Measurements from ENCODE around the gene NT5C1A.

Gene NT5C1A

GRCh38 chr1:39689214-39689613 lies 17.3 kb upstream of the NT5C1A start:
- DNase-seq: no peak

DNA sequence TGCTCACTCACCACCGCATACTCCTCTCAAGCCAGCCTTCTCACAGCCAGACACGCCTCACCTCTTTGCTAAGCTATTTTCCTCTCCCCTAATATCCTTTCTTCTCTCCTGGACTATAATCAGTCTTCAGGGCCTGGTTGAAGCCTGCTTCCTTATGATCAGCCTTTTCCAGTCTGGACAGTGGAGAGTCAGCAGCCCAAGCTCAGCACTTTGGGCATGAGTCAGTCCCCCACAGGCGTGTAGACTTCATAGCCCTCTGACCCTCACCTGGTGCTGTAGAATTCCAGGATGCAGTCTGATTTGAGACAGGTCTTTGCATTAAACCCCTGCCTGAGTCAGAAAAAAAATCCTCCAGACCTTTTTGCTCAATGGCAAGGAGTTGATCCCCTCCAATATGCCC lies 16.8 kb upstream of the NT5C1A start:
- DNase-seq: no peak

DNA sequence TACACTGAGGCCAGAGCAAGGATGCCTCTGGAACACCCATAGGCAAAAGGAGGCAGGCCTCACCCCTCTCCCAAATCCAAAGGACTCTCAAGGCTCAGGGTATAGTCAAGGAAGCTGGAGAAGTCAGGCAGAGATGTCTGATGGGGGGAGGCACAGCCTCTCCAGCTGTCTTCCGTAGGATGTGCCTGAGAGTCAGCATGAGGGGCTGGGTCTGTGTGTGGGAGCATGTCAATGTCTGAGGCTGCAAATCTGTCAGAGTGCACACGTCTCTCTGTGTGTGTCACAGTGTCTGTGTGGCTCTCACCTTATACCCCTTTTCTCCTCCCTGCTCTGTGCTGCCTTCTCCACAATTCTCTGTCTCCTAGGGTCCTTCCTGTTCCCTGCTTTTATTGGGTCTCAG lies 15.3 kb upstream of the NT5C1A start:
- no peak for DNase-seq

DNA sequence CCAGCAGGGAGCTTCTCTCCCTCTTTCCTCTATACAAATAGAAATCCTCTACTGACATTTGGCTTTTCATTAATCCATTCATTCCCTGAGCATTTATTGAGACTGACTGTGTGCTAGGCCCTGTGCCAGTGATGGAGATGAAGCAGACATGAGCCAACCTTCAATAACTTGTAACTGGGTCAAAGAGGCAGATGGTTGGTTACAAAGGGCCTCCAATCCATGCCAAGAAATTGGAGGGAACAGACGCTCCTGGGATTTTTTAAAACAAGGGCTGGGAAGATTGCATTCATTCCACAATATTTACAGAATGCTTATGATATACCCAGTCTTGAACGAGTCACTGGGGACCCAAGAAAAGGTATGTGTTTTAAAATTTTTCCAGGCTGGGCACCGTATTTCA lies 13.2 kb upstream of the NT5C1A start:
- DNase-seq: no peak

GRCh38 chr1:39684313-39684664 lies 12.4 kb upstream of the NT5C1A start:
- DNase-seq: no peak

- DNase-seq: no peak
These were observed 11.8 kb upstream of the NT5C1A start for GRCh38 chr1:39683591-39684312.

DNA sequence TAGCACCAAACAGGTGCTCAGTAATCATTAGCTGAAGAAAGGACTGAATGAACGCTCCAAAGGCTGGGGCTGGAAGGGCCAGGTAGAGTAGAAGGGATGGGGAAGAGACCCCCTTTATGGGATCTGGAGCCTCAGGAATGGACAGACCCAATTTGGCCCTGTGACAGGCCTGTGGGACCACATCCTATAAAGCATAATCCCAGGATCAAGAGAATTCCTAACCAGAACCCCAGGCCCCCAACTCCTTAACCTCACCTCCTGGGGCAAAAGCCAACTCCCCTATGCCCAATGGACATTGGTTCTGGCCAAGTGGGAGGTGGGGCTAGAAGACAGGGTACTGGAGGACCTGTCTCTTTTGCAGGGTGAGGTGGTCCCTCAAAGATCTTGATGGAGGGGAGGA lies 10.1 kb upstream of the NT5C1A start:
- no peak for DNase-seq

- no peak for DNase-seq
These were observed 9.4 kb upstream of the NT5C1A start for GRCh38 chr1:39681294-39681693.

GRCh38 chr1:39680751-39681150 lies 8.8 kb upstream of the NT5C1A start:
- no peak for DNase-seq

- no peak for DNase-seq
These were observed 7.9 kb upstream of the NT5C1A start for GRCh38 chr1:39679821-39680220.

GRCh38 chr1:39678889-39679288 lies 7.0 kb upstream of the NT5C1A start:
- no peak for DNase-seq

DNA sequence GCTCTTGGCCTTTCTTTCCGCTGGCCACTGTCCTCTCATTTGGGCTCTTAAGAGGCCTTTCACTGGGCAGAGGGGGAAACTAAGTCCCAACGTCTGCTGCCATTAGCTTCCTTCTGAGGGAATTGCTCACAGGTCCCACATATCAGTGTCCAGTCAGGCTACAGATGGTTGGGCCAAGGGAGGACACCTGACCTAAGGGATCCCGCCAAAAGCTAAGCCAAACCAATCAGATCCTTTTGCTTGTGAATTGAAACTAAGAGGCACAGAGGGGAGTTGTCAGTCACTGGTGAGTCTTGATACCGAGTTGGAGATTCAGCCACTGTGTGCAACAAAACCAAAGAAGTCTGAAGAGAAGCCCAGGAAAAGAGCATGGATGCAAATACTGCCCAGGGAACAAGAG lies 5.7 kb upstream of the NT5C1A start:
- no peak for DNase-seq

DNA sequence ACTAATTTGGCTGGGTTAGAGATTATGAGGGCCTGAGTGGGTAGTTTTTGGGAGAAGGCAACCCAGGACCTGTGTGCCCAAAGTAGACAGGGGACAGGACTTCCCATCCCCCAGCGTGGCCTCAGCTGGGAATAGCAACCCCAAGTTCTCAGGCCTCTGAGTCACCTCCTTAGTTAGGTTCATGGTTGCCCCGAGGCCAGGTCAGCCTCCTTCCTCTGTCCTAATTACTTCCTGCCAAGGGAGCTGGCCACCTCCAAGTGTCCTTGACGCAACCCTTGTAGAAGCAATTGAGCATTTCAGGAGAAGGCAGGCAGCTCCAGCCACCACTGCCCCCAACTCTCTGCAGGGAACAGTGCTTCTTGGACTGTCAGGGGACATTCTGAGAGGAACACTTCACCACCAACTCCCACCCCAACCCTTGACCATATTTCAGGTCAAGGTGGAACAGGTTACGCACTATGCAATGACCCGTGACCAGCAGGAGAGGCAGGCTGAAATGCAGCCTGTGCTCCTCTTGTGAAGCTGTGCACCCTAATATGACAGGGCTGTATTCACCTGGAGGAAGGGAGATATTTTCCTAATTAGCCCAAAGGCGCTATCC lies 5.1 kb upstream of the NT5C1A start:
- no peak for DNase-seq

GRCh38 chr1:39675220-39675619 lies 3.3 kb upstream of the NT5C1A start:
- DNase-seq: no peak

GRCh38 chr1:39673215-39673614 lies 1.3 kb upstream of the NT5C1A start:
- DNase-seq: no peak

GRCh38 chr1:39672551-39672947 lies 642 bp upstream of the NT5C1A start:
- DNase-seq: no peak

GRCh38 chr1:39671433-39671792 lies 494 bp downstream of the NT5C1A start:
- peak; percentile 35 for DNase-seq

DNA sequence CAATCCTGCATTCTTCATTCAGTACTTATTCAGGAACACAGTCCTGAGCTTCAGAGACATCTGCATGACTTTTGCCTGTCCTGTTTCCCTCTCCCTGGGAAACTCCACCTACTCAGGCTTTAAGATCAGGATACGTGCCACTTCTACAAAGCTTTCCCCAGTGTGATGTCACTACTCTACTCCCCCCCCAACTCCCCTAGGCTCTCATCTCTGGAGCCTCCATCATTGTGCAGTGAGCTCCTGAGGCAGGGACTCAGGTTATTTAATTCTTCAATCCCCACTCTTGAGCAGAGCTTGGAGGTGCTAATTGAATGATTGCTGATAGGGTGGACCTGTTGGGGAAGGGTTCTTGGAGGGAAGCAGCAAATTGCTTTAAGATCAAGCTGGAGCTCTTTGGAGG lies 1.2 kb downstream of the NT5C1A start:
- DNase-seq: no peak

- DNase-seq: no peak
These were observed 3.0 kb downstream of the NT5C1A start for GRCh38 chr1:39668894-39669293.

DNA sequence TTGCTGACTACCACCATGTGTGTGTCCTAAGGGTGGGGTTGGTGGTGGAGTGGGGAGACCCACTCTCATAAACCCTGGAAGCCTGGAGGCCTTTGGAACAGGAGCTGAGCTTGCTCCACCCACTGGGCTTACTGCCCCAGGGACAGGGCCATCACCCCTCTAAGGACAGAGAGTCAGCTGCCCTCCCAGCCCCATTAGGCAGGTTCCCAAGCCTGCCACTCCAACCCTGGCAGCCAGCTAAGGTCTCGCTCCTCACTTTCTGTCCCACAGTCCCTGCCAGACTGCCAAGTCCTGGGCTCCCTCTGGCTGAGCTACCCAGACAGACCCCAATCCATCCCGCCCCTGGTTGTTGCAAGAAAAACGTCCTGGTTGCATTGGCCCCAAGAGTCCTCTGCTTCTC lies 3.8 kb downstream of the NT5C1A start:
- DNase-seq: peak; percentile 38

DNA sequence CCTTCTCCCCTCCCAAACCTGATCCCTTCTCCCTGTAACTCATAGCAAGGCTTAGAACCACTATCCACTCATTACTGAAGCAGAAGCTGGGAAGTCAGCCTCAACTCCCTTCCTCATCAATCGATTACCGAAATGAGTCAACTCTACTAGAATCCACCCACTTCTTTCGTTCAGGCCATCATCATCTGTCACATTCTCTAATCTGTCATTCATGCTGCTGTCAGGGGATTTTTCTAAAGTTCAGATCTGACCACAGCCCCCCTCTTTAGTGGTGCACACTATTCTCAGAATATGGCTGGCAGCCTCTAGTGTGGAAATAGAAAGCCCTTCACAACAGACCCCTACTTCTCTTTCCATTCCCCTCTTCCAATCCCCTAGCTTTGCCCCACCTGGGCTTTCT lies 5.1 kb downstream of the NT5C1A start:
- no peak for DNase-seq

DNA sequence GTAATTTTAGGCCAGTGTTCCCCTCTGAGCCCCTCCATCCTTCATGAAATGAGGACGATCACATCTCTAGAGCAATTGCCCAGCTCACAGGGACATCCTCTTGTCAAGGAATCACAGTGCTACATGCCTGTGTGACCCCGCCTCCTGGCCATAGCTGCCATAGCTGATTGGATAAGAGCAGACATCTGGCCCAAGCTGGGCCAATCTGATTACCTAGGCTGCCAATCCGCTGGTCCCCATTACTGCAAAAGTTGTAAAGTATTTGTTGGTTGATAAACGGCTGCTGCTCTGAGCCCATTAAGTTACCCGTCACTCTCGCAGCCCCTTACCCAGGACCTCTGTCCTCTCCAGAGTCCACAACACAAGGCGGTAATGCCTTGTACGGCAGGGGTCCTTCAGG lies 8.3 kb downstream of the NT5C1A start:
- no peak for DNase-seq

DNA sequence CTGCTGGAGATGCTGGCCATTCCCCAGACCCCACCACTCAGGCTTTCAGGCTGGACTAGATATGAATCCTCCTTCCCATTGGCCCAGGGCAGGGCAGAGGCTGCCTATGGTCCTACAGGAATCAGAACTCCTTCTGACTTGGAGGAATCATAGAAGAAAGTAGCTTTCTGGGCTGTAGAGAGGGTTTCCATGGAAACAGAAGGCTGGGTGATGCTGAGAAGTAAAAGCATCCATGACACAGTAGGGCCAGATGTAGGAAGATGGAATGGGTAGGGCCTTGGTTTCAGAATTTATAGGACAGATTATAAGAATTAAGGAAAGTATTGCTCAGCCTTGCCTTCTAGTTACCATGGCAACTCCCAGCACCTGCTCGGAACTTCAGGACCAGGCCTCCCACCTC lies 9.0 kb downstream of the NT5C1A start:
- DNase-seq: no peak

GRCh38 chr1:39659538-39659937 lies 12.4 kb downstream of the NT5C1A start:
- DNase-seq: no peak

DNA sequence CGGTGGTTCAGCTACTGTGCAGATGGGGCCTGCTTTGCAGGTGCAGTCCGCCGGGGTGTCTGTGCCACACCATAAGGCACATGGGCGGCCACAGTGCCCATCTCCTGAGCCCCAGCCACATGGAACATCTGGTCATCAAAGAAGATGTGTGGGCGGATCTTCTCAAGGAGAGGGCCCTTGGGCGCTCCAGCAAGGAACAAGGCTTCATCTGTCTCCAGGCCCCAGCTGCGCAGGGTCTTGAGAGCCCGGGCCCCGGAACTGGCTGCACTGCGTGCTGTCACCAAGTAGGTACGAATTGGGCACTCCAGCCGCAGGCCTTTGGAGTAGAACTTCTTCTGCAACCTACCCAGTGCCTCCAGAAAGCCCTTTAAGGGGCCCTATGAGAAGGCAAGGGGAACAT lies 12.8 kb downstream of the NT5C1A start:
- DNase-seq: no peak
